ENCODE results near the gene ATG9A.

ATG9A gene

GRCh38 chr2:219218217-219218731, 11.2 kb downstream of the ATG9A start:
- DNase-seq (ENCODE audit: insufficient read length, low spot score) (peak; percentile 50), FAIRE-seq (no peak)
- TF ChIP-seq POU2F2 (IDR thresholded peaks at IDR 0.05; ENCODE audit: low read depth, low read length) = no peak
- no peak for TF ChIP-seq PAX5 (IDR thresholded peaks at IDR 0.05; ENCODE audit: insufficient read depth, low read length, severe bottlenecking)
- TF ChIP-seq TAF1 (IDR thresholded peaks at IDR 0.05; ENCODE audit: low read depth, low read length) = no peak
- no peak for TF ChIP-seq SPI1 (IDR thresholded peaks at IDR 0.05; ENCODE audit: low read depth, low read length)
- TF ChIP-seq POLR2AphosphoS5 (IDR thresholded peaks at IDR 0.05; ENCODE audit: low read depth, low read length) = no peak
- TF ChIP-seq POLR2A (IDR thresholded peaks at IDR 0.05; ENCODE audit: low read depth, low read length) = no peak

GRCh38 chr2:219216535-219216915, 12.9 kb downstream of the ATG9A start:
- DNase-seq (ENCODE audit: insufficient read length, low spot score) (no peak), FAIRE-seq (no peak)
- TF ChIP-seq POLR2A (IDR thresholded peaks at IDR 0.05; ENCODE audit: low read depth, low read length) = no peak
- TF ChIP-seq PAX5 (IDR thresholded peaks at IDR 0.05; ENCODE audit: insufficient read depth, low read length, severe bottlenecking) = no peak
- no peak for TF ChIP-seq TAF1 (IDR thresholded peaks at IDR 0.05; ENCODE audit: low read depth, low read length)
- TF ChIP-seq POLR2AphosphoS5 (IDR thresholded peaks at IDR 0.05; ENCODE audit: low read depth, low read length) = no peak
- TF ChIP-seq SPI1 (IDR thresholded peaks at IDR 0.05; ENCODE audit: low read depth, low read length) = no peak
- no peak for TF ChIP-seq POU2F2 (IDR thresholded peaks at IDR 0.05; ENCODE audit: low read depth, low read length)

GRCh38 chr2:219215871-219216534, 13.4 kb downstream of the ATG9A start:
- FAIRE-seq (no peak), DNase-seq (ENCODE audit: insufficient read length, low spot score) (no peak)
- TF ChIP-seq SPI1 (IDR thresholded peaks at IDR 0.05; ENCODE audit: low read depth, low read length) = no peak
- no peak for TF ChIP-seq TAF1 (IDR thresholded peaks at IDR 0.05; ENCODE audit: low read depth, low read length)
- TF ChIP-seq POU2F2 (IDR thresholded peaks at IDR 0.05; ENCODE audit: low read depth, low read length) = no peak
- no peak for TF ChIP-seq POLR2AphosphoS5 (IDR thresholded peaks at IDR 0.05; ENCODE audit: low read depth, low read length)
- TF ChIP-seq PAX5 (IDR thresholded peaks at IDR 0.05; ENCODE audit: insufficient read depth, low read length, severe bottlenecking) = no peak
- no peak for TF ChIP-seq POLR2A (IDR thresholded peaks at IDR 0.05; ENCODE audit: low read depth, low read length)

GRCh38 chr2:219214786-219215185, 14.7 kb downstream of the ATG9A start:
- no peak for FAIRE-seq
- DNase-seq (ENCODE audit: insufficient read length, low spot score) = no peak
- TF ChIP-seq TAF1 (IDR thresholded peaks at IDR 0.05; ENCODE audit: low read depth, low read length) (no peak), POLR2A (IDR thresholded peaks at IDR 0.05; ENCODE audit: low read depth, low read length) (no peak), POLR2AphosphoS5 (IDR thresholded peaks at IDR 0.05; ENCODE audit: low read depth, low read length) (no peak), PAX5 (IDR thresholded peaks at IDR 0.05; ENCODE audit: insufficient read depth, low read length, severe bottlenecking) (no peak), POU2F2 (IDR thresholded peaks at IDR 0.05; ENCODE audit: low read depth, low read length) (no peak), SPI1 (IDR thresholded peaks at IDR 0.05; ENCODE audit: low read depth, low read length) (no peak)

- TF ChIP-seq POLR2A (IDR thresholded peaks at IDR 0.05; ENCODE audit: low read depth, low read length) = no peak
- no peak for TF ChIP-seq POLR2AphosphoS5 (IDR thresholded peaks at IDR 0.05; ENCODE audit: low read depth, low read length)
- TF ChIP-seq POU2F2 (IDR thresholded peaks at IDR 0.05; ENCODE audit: low read depth, low read length) = no peak
- no peak for TF ChIP-seq TAF1 (IDR thresholded peaks at IDR 0.05; ENCODE audit: low read depth, low read length)
- no peak for TF ChIP-seq SPI1 (IDR thresholded peaks at IDR 0.05; ENCODE audit: low read depth, low read length)
- TF ChIP-seq PAX5 (IDR thresholded peaks at IDR 0.05; ENCODE audit: insufficient read depth, low read length, severe bottlenecking) = no peak
- no peak for DNase-seq (ENCODE audit: insufficient read length, low spot score)
- FAIRE-seq = no peak
Measured at GRCh38 chr2:219214141-219214540, 15.3 kb downstream of the ATG9A start.

- DNase-seq (ENCODE audit: insufficient read length, low spot score) = no peak
- no peak for FAIRE-seq
- no peak for TF ChIP-seq POLR2A (IDR thresholded peaks at IDR 0.05; ENCODE audit: low read depth, low read length)
- no peak for TF ChIP-seq SPI1 (IDR thresholded peaks at IDR 0.05; ENCODE audit: low read depth, low read length)
Measured at GRCh38 chr2:219213486-219214071, 15.9 kb downstream of the ATG9A start.

- TF ChIP-seq SPI1 (IDR thresholded peaks at IDR 0.05; ENCODE audit: low read depth, low read length) = no peak
- no peak for TF ChIP-seq POLR2AphosphoS5 (IDR thresholded peaks at IDR 0.05; ENCODE audit: low read depth, low read length)
- TF ChIP-seq POU2F2 (IDR thresholded peaks at IDR 0.05; ENCODE audit: low read depth, low read length) = no peak
- no peak for TF ChIP-seq POLR2A (IDR thresholded peaks at IDR 0.05; ENCODE audit: low read depth, low read length)
- TF ChIP-seq TAF1 (IDR thresholded peaks at IDR 0.05; ENCODE audit: low read depth, low read length) = no peak
- TF ChIP-seq PAX5 (IDR thresholded peaks at IDR 0.05; ENCODE audit: insufficient read depth, low read length, severe bottlenecking) = no peak
- no peak for DNase-seq (ENCODE audit: insufficient read length, low spot score)
- FAIRE-seq = no peak
Measured at GRCh38 chr2:219213026-219213415, 16.4 kb downstream of the ATG9A start.

- no peak for FAIRE-seq
- TF ChIP-seq POLR2A (IDR thresholded peaks at IDR 0.05; ENCODE audit: low read depth, low read length) (no peak), SPI1 (IDR thresholded peaks at IDR 0.05; ENCODE audit: low read depth, low read length) (no peak), POU2F2 (IDR thresholded peaks at IDR 0.05; ENCODE audit: low read depth, low read length) (no peak), PAX5 (IDR thresholded peaks at IDR 0.05; ENCODE audit: insufficient read depth, low read length, severe bottlenecking) (no peak), POLR2AphosphoS5 (IDR thresholded peaks at IDR 0.05; ENCODE audit: low read depth, low read length) (no peak), TAF1 (IDR thresholded peaks at IDR 0.05; ENCODE audit: low read depth, low read length) (no peak)
Measured at GRCh38 chr2:219210886-219211362, 18.5 kb downstream of the ATG9A start.

GRCh38 chr2:219210196-219210885, 19.1 kb downstream of the ATG9A start:
- FAIRE-seq (no peak), DNase-seq (ENCODE audit: insufficient read length, low spot score) (no peak)
- no peak for TF ChIP-seq SPI1 (IDR thresholded peaks at IDR 0.05; ENCODE audit: low read depth, low read length)
- TF ChIP-seq POLR2AphosphoS5 (IDR thresholded peaks at IDR 0.05; ENCODE audit: low read depth, low read length) = no peak
- no peak for TF ChIP-seq TAF1 (IDR thresholded peaks at IDR 0.05; ENCODE audit: low read depth, low read length)
- no peak for TF ChIP-seq PAX5 (IDR thresholded peaks at IDR 0.05; ENCODE audit: insufficient read depth, low read length, severe bottlenecking)
- no peak for TF ChIP-seq POU2F2 (IDR thresholded peaks at IDR 0.05; ENCODE audit: low read depth, low read length)
- TF ChIP-seq POLR2A (IDR thresholded peaks at IDR 0.05; ENCODE audit: low read depth, low read length) = no peak

More at GRCh38 chr2:219210886-219211362, 18.5 kb downstream of the ATG9A start:
- no peak for DNase-seq (ENCODE audit: insufficient read length, low spot score)

All from GM12891 (cell line).